Measurements from ENCODE around the gene ASIC1.

The ASIC1 gene

DNA sequence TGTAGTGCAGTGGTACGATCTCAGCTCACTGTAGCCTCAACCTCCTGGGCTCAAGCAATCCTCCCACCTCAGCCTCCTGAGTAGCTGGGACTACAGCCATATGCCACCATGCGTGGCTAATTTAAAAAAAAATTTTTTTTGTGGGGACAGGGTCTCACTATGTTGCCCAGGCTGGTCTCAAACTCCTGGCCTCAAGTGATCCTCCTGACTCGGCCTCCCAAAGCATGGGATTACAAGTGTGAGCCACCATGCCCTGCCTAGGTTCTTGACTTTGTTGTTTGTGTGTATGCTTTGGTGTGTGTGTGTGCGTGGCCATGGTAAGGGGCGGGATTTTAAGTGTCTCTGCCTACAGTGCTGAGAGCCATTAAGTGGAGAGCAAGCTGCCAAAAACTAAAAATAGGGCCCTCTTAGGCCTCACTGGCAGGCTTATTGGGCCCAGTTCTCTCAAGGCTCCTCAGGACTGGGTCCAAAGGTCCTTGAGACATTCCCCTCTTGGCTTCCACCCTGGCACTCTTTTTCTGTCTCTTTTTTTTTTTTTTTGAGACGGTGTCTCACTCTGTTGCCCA is 59.7 kb downstream of the ASIC1 start:
- DNase-seq (ENCODE audit: extremely low read depth, low read depth), result no peak

GRCh38 chr12:50119387-50119786 is 62.0 kb downstream of the ASIC1 start:
- TF ChIP-seq CTCF (IDR thresholded peaks at IDR 0.05; ENCODE audit: low read depth, low read length), result no peak
- DNase-seq (ENCODE audit: extremely low read depth, low read depth), result no peak

More for the DNA sequence above, 59.7 kb downstream of the ASIC1 start:
- no peak for TF ChIP-seq CTCF (IDR thresholded peaks at IDR 0.05; ENCODE audit: low read depth, low read length)

- no peak for DNase-seq (ENCODE audit: extremely low read depth, low read depth)
- TF ChIP-seq CTCF (IDR thresholded peaks at IDR 0.05; ENCODE audit: low read depth, low read length), result no peak
Observed at GRCh38 chr12:50120521-50120920, 63.1 kb downstream of the ASIC1 start.

GRCh38 chr12:50120953-50121352 is 63.6 kb downstream of the ASIC1 start:
- no peak for DNase-seq (ENCODE audit: extremely low read depth, low read depth)
- no peak for TF ChIP-seq CTCF (IDR thresholded peaks at IDR 0.05; ENCODE audit: low read depth, low read length)

DNA sequence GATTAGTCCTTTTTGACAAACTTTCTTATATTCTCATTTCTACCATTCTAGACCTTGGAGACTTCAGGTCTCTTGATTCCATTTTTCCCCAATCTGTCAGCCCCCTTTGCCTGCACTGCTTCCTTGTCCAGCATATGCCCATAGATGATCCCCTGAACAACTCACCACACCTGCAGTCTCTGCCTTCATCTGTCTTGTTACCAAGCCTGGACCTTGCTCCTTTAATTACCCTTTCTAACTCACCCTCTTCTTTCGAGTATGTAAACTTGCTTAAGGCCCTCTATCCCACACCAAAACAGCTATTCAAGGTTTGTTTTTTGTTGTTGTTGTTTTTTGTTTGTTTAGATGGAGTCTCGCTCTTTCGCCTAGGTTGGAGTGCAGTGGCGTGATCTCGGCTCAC is 64.2 kb downstream of the ASIC1 start:
- no peak for TF ChIP-seq CTCF (IDR thresholded peaks at IDR 0.05; ENCODE audit: low read depth, low read length)
- DNase-seq (ENCODE audit: extremely low read depth, low read depth), result no peak

- TF ChIP-seq CTCF (IDR thresholded peaks at IDR 0.05; ENCODE audit: low read depth, low read length), result no peak
- DNase-seq (ENCODE audit: extremely low read depth, low read depth), result no peak
Observed at GRCh38 chr12:50123203-50123602, 65.8 kb downstream of the ASIC1 start.

GRCh38 chr12:50127546-50127945 is 70.2 kb downstream of the ASIC1 start:
- no peak for DNase-seq (ENCODE audit: extremely low read depth, low read depth)
- no peak for TF ChIP-seq CTCF (IDR thresholded peaks at IDR 0.05; ENCODE audit: low read depth, low read length)
